ENCODE results near the gene C16orf89.
"Not testable (repeated sequence)": the region's sequence is repeated elsewhere in the genome, so short reads cannot be mapped to it uniquely, and the experiment has no call there.

The C16orf89 gene

GRCh38 chr16:5065813-5066212 lies at the start of gene C16orf89:
C16orf89 (minus strand) TSS chr16:5065956; CDS start chr16:5065908, 48 bp downstream.
- no peak for TF ChIP-seq CTCF (conservative IDR thresholded peaks at IDR 0.05)
- H3K27ac ChIP-seq, result no peak within 1 kb of the TSS; the same call in 1 of the 2 replicates

GRCh38 chr16:5110933-5111332 lies 45.2 kb upstream of the C16orf89 start:
- H3K27ac ChIP-seq, result not testable (repeated sequence)

GRCh38 chr16:5108505-5109158 lies 42.9 kb upstream of the C16orf89 start:
- no peak for TF ChIP-seq CTCF (conservative IDR thresholded peaks at IDR 0.05)
- no peak overlapping the region for H3K27ac ChIP-seq

GRCh38 chr16:5105039-5105438 lies 39.3 kb upstream of the C16orf89 start:
- not testable (repeated sequence) for H3K27ac ChIP-seq

GRCh38 chr16:5103296-5104032 lies 37.7 kb upstream of the C16orf89 start:
- not testable (repeated sequence) for H3K27ac ChIP-seq

GRCh38 chr16:5099174-5099573 lies 33.4 kb upstream of the C16orf89 start:
- H3K27ac ChIP-seq, result peak overlapping the region; percentile 50

GRCh38 chr16:5098221-5099159 lies 32.7 kb upstream of the C16orf89 start:
- H3K27ac ChIP-seq, result peak overlapping the region; percentile 50

- peak within 1 kb of the TSS; percentile 50 for H3K27ac ChIP-seq
These were observed 31.9 kb upstream of the C16orf89 start, which contains the start of gene EEF2KMT for GRCh38 chr16:5097470-5098220. EEF2KMT (minus strand) TSS chr16:5097795; CDS start chr16:5097739, 56 bp downstream.

- not testable (repeated sequence) for H3K27ac ChIP-seq
These were observed 31.3 kb upstream of the C16orf89 start for GRCh38 chr16:5097061-5097469.

- not testable (repeated sequence) for H3K27ac ChIP-seq
These were observed 30.8 kb upstream of the C16orf89 start for GRCh38 chr16:5096437-5097060.

- H3K27ac ChIP-seq, result not testable (repeated sequence)
These were observed 29.5 kb upstream of the C16orf89 start for GRCh38 chr16:5095145-5095830.

- H3K27ac ChIP-seq, result not testable (repeated sequence)
These were observed 28.0 kb upstream of the C16orf89 start for GRCh38 chr16:5093746-5094145.

GRCh38 chr16:5093081-5093480 lies 27.3 kb upstream of the C16orf89 start:
- not testable (repeated sequence) for H3K27ac ChIP-seq

GRCh38 chr16:5090592-5090991 lies 24.8 kb upstream of the C16orf89 start:
- not testable (repeated sequence) for H3K27ac ChIP-seq

GRCh38 chr16:5089911-5090555 lies 24.3 kb upstream of the C16orf89 start:
- not testable (repeated sequence) for H3K27ac ChIP-seq

GRCh38 chr16:5088936-5089335 lies 23.2 kb upstream of the C16orf89 start:
- not testable (repeated sequence) for H3K27ac ChIP-seq

Measured in VCaP (cell line).